Uterus (tissue), 4 donors: ENCODE data around the gene IP6K1. TPM values are rescaled to one million over a fixed set of nuclear protein-coding genes. Genes with fewer than 3 reads are reported as not detected.

Source experiments
- DNase-seq, 2 donors: peaks; one replicate each; pipeline ENCODE4 v3.0.0-alpha.2; 2019 to 2020
- H3K27ac ChIP-seq, 2 donors: fragments of 200-600 bp; sonication (generic); 1 replicate in 1 of 2; 2 replicates in 1 of 2; pipeline ENCODE4 v1.5.1; 2016 to 2018
- H3K27me3 ChIP-seq, 2 donors: fragments of 200-600 bp; sonication (generic); one replicate each; pipeline ENCODE4 v1.5.1; 2018 to 2019; ENCODE audit warnings: control low read depth in 1 of 2
- H3K36me3 ChIP-seq, 2 donors: fragments of 200-600 bp; sonication (generic); one replicate each; pipeline ENCODE4 v1.5.1; 2019; ENCODE audit warnings: control low read depth in 1 of 2
- H3K4me1 ChIP-seq, 2 donors: fragments of 200-600 bp; sonication (generic); one replicate each; pipeline ENCODE4 v1.5.1; 2018 to 2019; ENCODE audit warnings: control low read depth in 1 of 2
- H3K4me3 ChIP-seq, 2 donors: fragments of 200-600 bp; sonication (generic); 1 replicate in 1 of 2; 2 replicates in 1 of 2; pipeline ENCODE4 v1.5.1; 2018 to 2019; ENCODE audit warnings: mild to moderate bottlenecking in 1 of 2
- H3K9me3 ChIP-seq, 2 donors: fragments of 200-600 bp; sonication (generic); one replicate each; pipeline ENCODE4 v1.5.1; 2019; ENCODE audit warnings: control low read depth in 1 of 2
- POLR2A ChIP-seq, 2 donors: fragments of 450-650 bp; IDR thresholded peaks; one replicate each; pipeline ENCODE4 v1.6.1; 2016; ENCODE audit warnings: antibody characterized with exemption in 2 of 2, mild to moderate bottlenecking in 1 of 2, moderate library complexity in 1 of 2
- intact Hi-C: fragments of 100-400 bp; cut with DNase I; formaldehyde crosslinking; loops from one replicate; pipeline ENCODE4 v1.15.1; 2023; ENCODE audit warnings: low total_unique reads
- total RNA-seq, 4 donors: library from RNA; depleted of rRNA in 3 of 4; stranded (reverse); fragments of >200 nt in 3 of 4; gene quantifications; one replicate each; pipeline versions ENCODE4 v1.1.0 to v1.2.4, GENCODE V29; 2014 to 2023
- TF ChIP-seq, protein P1 (sequence below), 4 experiments: fragments of 200-600 bp in 2 of 4; fragments of 450-650 bp in 2 of 4; sonication (generic) in 2 of 4; IDR thresholded peaks; one replicate each; pipeline ENCODE4 v1.5.1; 2016 to 2019; ENCODE audit warnings: antibody characterized with exemption in 4 of 4, mild to moderate bottlenecking in 2 of 4, moderate library complexity in 1 of 4
- donor health status: DM: yes; HTN: yes; CAD: no.

Gene IP6K1
- total RNA-seq, 4 donors from 2014 or later: 41.8 to 58.4 (median 50.9) TPM

DNA sequence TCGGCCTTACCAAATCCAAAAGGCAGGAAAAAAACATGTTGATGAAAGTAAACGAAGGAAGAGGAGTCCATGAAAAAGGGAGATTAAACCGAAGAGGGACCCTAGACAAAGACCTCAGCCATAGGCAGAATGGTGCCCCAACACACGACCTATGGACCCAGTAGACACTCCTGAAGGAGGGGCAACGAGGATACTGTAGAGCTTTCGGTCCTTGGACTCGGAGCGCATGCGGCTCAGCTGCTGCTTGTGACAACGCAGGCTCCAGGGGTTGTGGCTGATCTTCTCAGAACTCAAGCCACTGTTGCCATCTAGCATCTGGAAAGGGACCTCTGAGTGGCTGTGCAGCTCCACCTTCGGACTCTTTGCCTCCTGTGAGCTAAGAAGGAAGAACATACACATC, 53.7 kb downstream of the IP6K1 start:
- H3K36me3 ChIP-seq: no peaks in the 10 kb centered on the region
- TF ChIP-seq, protein P1, sequence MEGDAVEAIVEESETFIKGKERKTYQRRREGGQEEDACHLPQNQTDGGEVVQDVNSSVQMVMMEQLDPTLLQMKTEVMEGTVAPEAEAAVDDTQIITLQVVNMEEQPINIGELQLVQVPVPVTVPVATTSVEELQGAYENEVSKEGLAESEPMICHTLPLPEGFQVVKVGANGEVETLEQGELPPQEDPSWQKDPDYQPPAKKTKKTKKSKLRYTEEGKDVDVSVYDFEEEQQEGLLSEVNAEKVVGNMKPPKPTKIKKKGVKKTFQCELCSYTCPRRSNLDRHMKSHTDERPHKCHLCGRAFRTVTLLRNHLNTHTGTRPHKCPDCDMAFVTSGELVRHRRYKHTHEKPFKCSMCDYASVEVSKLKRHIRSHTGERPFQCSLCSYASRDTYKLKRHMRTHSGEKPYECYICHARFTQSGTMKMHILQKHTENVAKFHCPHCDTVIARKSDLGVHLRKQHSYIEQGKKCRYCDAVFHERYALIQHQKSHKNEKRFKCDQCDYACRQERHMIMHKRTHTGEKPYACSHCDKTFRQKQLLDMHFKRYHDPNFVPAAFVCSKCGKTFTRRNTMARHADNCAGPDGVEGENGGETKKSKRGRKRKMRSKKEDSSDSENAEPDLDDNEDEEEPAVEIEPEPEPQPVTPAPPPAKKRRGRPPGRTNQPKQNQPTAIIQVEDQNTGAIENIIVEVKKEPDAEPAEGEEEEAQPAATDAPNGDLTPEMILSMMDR (IDR thresholded peaks at IDR 0.05): no peak
- TF ChIP-seq POLR2A (IDR thresholded peaks at IDR 0.05): no peak

DNA sequence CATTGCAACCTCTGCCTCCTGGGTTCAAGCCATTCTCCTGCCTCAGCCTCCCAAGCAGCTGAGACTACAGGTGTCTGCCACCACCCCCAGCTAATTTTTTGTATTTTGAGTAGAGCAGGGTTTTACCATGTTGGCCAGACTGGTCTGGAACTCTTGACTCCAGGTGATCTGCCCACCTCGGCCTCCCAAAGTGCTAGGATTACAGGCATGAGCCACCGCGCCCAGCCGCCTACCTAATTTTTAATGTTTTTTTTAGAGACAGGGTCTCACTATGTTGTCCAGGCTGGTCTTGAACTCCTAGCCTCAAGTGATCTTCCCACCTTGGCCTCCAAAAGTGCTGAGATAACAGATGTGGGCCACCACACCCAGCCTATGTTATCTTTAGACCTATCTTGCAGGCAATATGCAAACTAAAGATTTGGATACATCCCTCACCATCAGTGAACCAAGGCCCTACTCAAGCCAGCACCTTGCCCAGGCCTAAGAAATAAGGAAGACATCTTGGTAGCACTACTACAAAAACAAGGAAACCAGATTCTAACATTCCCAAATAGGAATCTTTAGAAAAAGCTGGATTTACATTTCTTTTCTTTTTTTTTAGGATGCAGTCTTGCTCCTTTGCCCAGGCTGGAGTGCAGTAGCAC, 56.3 kb downstream of the IP6K1 start:
- DNase-seq: no peak
- TF ChIP-seq POLR2A (IDR thresholded peaks at IDR 0.05): no peak
- TF ChIP-seq, protein P1 (IDR thresholded peaks at IDR 0.05): no peak
- Histone ChIP-seq H3K27me3 (no peaks in the 10 kb centered on the region), H3K36me3 (no peaks in the 10 kb centered on the region), H3K9me3 (no peaks in the 10 kb centered on the region), H3K4me3 (no peak overlapping the region), H3K27ac (no peak overlapping the region), H3K4me1 (no peaks in the 10 kb centered on the region)
- intact Hi-C loops: no loop called here

More for the DNA sequence above, 53.7 kb downstream of the IP6K1 start:
- DNase-seq: no peak
- Histone ChIP-seq H3K4me1 (no peaks in the 10 kb centered on the region), H3K27me3 (no peaks in the 10 kb centered on the region), H3K9me3 (no peaks in the 10 kb centered on the region), H3K27ac (no peak overlapping the region), H3K4me3 (no peak overlapping the region)
- intact Hi-C loops: no loop called here

DNA sequence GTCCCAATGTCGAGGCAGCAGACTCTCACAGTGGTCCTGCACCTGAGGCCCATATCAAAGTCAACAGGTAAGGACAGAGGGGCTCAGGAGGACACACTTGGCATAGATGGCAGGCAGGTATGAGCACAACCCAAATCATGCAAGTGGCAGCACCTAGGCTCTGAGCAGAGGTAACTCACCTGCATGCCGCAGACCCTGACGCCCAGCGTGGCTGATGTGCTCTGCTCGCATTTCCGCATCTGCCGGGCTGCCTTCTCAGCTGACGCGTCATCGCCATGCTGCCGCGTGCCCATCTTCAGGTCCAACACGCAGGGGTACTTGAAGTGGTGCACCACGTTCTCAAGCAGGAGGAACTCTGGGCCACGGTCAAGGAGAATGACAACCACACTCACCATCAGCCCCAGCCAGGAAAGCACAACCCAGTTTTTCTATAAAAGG, 58.4 kb downstream of the IP6K1 start:
- Histone ChIP-seq H3K27me3 (no peaks in the 10 kb centered on the region), H3K9me3 (no peaks in the 10 kb centered on the region), H3K4me3 (no peak overlapping the region), H3K4me1 (peaks cover 0 to 5% of the 10 kb centered on the region in 2 donors), H3K27ac (no peak overlapping the region), H3K36me3 (no peaks in the 10 kb centered on the region)
- TF ChIP-seq, protein P1 (IDR thresholded peaks at IDR 0.05): no peak
- no peak for TF ChIP-seq POLR2A (IDR thresholded peaks at IDR 0.05)
- intact Hi-C loops: no loop called here
- DNase-seq: no peak

DNA sequence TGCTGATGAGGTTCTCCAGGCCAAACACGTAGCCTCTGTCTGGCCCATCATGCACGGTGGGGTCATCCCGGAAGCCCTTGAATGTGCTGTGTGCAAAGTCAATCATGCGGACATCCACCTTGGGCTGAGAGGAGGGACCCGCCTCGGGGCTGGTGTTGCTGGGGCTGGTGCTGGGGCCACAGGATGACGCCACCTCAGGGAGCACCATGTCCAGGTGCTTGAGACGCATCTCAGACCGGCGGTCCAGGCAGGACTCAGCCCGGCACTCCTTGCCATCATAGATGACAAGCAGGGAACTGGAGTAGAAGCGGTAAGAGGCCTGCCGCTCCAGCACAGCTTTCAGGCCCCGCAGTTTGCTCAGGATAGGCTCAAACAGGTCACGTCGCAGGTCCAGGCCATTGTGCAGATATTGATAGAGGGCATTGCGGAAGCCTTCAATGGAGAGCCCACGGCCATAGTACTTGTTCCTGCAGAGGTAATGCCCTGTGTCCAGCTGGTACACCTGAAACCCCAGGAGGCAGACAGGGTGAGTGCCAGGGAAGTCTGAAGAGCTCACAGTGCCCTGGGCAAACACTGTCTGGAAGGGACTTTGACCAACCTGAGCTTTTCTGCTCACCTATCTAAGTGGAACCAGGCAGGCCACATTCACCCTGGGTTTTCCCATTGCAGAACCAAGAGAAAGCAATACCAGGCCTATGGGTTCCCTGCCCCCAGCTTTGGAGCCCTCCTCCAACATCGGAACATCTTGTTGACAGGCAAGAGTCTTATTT, 59.0 kb downstream of the IP6K1 start:
- TF ChIP-seq, protein P1 (IDR thresholded peaks at IDR 0.05): no peak
- TF ChIP-seq POLR2A (IDR thresholded peaks at IDR 0.05): no peak
- intact Hi-C loops: no loop called here
- Histone ChIP-seq H3K27ac (no peak overlapping the region), H3K9me3 (no peaks in the 10 kb centered on the region), H3K4me1 (peaks cover 0 to 11% of the 10 kb centered on the region in 2 donors), H3K4me3 (no peak overlapping the region), H3K36me3 (no peaks in the 10 kb centered on the region), H3K27me3 (no peaks in the 10 kb centered on the region)
- no peak for DNase-seq
